Ovary (tissue), 9 donors: ENCODE measurements around the gene URM1. TPM values are rescaled to one million over a fixed set of nuclear protein-coding genes. Genes with fewer than 3 reads are reported as not detected.

Source experiments
- DNase-seq, 5 donors: peaks; one replicate each; pipeline ENCODE4 v3.0.0-alpha.2; 2019 to 2020
- H3K27ac ChIP-seq, 2 donors: fragments of 200-600 bp; one replicate each; pipeline versions ENCODE4 v1.5.1 to v1.8.0; 2019 to 2022
- H3K27me3 ChIP-seq: fragments of 200-600 bp; one replicate; pipeline ENCODE4 v1.8.0; 2022
- H3K36me3 ChIP-seq: fragments of 200-600 bp; sonication (generic); one replicate; pipeline ENCODE4 v1.5.1; 2019
- H3K4me1 ChIP-seq: one replicate; pipeline ENCODE4 v1.8.1; 2013; ENCODE audit warnings: mild to moderate bottlenecking, moderate library complexity; ENCODE audit not compliant: insufficient read depth
- H3K4me3 ChIP-seq: fragments of 200-600 bp; sonication (generic); one replicate; pipeline ENCODE4 v1.5.1; 2017
- H3K9me3 ChIP-seq, 2 donors: fragments of 200-600 bp in 1 of 2; sonication (generic) in 1 of 2; one replicate each; pipeline versions ENCODE4 v1.5.1 to v1.8.1; 2013 to 2019; ENCODE audit warnings: mild to moderate bottlenecking in 1 of 2, moderate library complexity in 1 of 2
- EP300 ChIP-seq: sonication (generic); formaldehyde crosslinking; IDR thresholded peaks from one replicate; pipeline ENCODE4 v1.6.1; 2017; ENCODE audit warnings: antibody characterized with exemption
- POLR2A ChIP-seq: fragments of 450-650 bp; IDR thresholded peaks from one replicate; pipeline ENCODE4 v1.6.1; 2017; ENCODE audit warnings: antibody characterized with exemption, mild to moderate bottlenecking, moderate library complexity
- WGBS, 3 donors: extraction: QIAGEN DNeasy Blood & Tissue Kit in 1 of 3; methylation state at CpG; one replicate each; pipeline versions ENCODE4 v1.1.5 to v1.1.7; 2013 to 2017; 5-methylcytosine and 5-hydroxymethylcytosine counted together
- intact Hi-C, 4 donors: fragments of 100-400 bp; cut with DNase I; formaldehyde crosslinking; loops; one replicate each; pipeline versions ENCODE4 v1.11.0 to v1.15.1; 2022 to 2023
- polyA plus RNA-seq, 2 donors: library from polyadenylated mRNA; stranded (reverse); fragments of 200-250 nt in 1 of 2; fragments of 350-450 nt in 1 of 2; fragmentation: Illumina TruSeq in 1 of 2; extraction: RNeasy Lipid Tissue Mini Kit (QIAGEN cat#74804) in 1 of 2; gene quantifications; one replicate each; pipeline ENCODE4 v1.2.3, GENCODE V29; 2013 to 2014
- total RNA-seq, 7 donors: library from RNA; depleted of rRNA in 2 of 7; stranded (reverse); fragments of >200 nt in 2 of 7; fragmentation: NEBNext Ultra II Directional in 3 of 7; extraction: Animal tissue kit (Norgen Biotek cat#: 25700) in 3 of 7; gene quantifications; one replicate each; pipeline versions ENCODE4 v1.1.0 to v1.2.4, GENCODE V29; 2016 to 2023
- TF ChIP-seq, protein P1 (sequence below), 3 donors: fragments of 450-650 bp in 2 of 3; fragments of 200-600 bp in 1 of 3; IDR thresholded peaks; one replicate each; pipeline versions ENCODE4 v1.5.1 to v1.8.0; 2016 to 2022; ENCODE audit warnings: antibody characterized with exemption in 3 of 3, mild to moderate bottlenecking in 1 of 3
- donor health status: DM: no; HTN: no; CAD: no; lungs with moderate emphysema.
- donor health status: DM: no; HTN: no; CAD: no.
- donor health status: Bipolar disorder and iron deficiency.
- donor health status: DM: yes; HTN: yes; CAD: no.
- donor health status: DM: no; HTN: no; CAD: no.
- donor health status: DM: yes; HTN: yes; CAD: no.

The URM1 gene
- total and polyA plus RNA-seq, 9 donors: 20.5 to 51.4 (median 36.0) TPM

GRCh38 chr9:128343855-128344254 is 27.3 kb upstream of the URM1 start:
- WGBS, 3 donors: 96 to 99% (median 97%) methylated on average over 4 of the region's 4 CpGs
- H3K36me3 ChIP-seq: no peaks in the 10 kb centered on the region
- intact Hi-C loops: no loop called here

DNA sequence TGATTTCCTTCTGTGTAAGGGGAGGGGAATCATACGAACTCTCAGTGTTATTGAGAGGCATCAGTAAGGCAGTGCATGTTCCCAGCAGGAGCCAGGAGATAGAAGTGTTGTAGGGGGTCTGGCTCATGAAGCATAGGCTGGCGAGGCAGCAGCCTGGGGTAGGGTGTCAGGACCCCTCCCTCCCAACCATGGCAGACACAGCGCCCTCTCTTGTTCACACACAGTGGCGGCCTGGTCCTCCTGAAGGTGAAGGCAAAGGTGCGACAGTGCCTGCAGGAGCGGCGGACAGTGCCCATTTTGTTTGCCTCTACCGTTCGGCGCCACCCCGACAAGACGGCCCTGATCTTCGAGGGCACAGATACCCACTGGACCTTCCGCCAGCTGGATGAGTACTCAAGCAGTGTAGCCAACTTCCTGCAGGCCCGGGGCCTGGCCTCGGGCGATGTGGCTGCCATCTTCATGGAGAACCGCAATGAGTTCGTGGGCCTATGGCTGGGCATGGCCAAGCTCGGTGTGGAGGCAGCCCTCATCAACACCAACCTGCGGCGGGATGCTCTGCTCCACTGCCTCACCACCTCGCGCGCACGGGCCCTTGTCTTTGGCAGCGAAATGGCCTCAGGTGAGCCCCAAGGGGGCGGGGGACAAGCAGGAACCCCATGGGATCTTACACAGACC is 26.1 kb upstream of the URM1 start:
- TF ChIP-seq EP300 (no peak), POLR2A (no peak)
- TF ChIP-seq, protein P1, sequence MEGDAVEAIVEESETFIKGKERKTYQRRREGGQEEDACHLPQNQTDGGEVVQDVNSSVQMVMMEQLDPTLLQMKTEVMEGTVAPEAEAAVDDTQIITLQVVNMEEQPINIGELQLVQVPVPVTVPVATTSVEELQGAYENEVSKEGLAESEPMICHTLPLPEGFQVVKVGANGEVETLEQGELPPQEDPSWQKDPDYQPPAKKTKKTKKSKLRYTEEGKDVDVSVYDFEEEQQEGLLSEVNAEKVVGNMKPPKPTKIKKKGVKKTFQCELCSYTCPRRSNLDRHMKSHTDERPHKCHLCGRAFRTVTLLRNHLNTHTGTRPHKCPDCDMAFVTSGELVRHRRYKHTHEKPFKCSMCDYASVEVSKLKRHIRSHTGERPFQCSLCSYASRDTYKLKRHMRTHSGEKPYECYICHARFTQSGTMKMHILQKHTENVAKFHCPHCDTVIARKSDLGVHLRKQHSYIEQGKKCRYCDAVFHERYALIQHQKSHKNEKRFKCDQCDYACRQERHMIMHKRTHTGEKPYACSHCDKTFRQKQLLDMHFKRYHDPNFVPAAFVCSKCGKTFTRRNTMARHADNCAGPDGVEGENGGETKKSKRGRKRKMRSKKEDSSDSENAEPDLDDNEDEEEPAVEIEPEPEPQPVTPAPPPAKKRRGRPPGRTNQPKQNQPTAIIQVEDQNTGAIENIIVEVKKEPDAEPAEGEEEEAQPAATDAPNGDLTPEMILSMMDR (IDR thresholded peaks at IDR 0.05): no peak
- Histone ChIP-seq H3K4me1 (peaks cover 4% of the 10 kb centered on the region), H3K36me3 (no peaks in the 10 kb centered on the region), H3K27ac (no peak overlapping the region), H3K4me3 (no peak overlapping the region), H3K9me3 (no peaks in the 10 kb centered on the region), H3K27me3 (no peaks in the 10 kb centered on the region)
- WGBS, 3 donors: 91 to 95% (median 92%) methylated on average over 27 to 28 of the region's 28 CpGs
- DNase-seq: no peak
- intact Hi-C loops: no loop called here

More at GRCh38 chr9:128343855-128344254, 27.3 kb upstream of the URM1 start:
- Histone ChIP-seq H3K4me3 (no peak overlapping the region), H3K4me1 (peaks cover 4% of the 10 kb centered on the region), H3K27me3 (no peaks in the 10 kb centered on the region), H3K9me3 (no peaks in the 10 kb centered on the region), H3K27ac (no peak overlapping the region)
- no peak for DNase-seq
- TF ChIP-seq, protein P1 (IDR thresholded peaks at IDR 0.05): no peak
- TF ChIP-seq EP300 (no peak), POLR2A (no peak)

GRCh38 chr9:128349125-128349524 is 22.0 kb upstream of the URM1 start:
- no peak for TF ChIP-seq EP300
- TF ChIP-seq POLR2A: no peak
- TF ChIP-seq, protein P1 (IDR thresholded peaks at IDR 0.05): no peak
- intact Hi-C loops: no loop called here
- Histone ChIP-seq H3K27me3 (no peaks in the 10 kb centered on the region), H3K4me1 (no peaks in the 10 kb centered on the region), H3K36me3 (no peaks in the 10 kb centered on the region), H3K4me3 (no peak overlapping the region), H3K27ac (no peak overlapping the region), H3K9me3 (no peaks in the 10 kb centered on the region)
- no peak for DNase-seq
- whole genome bisulfite sequencing, 3 donors: 83 to 93% (median 90%) methylated on average over 2 of the region's 2 CpGs

GRCh38 chr9:128349772-128350171 is 21.4 kb upstream of the URM1 start:
- intact Hi-C loops: no loop called here
- H3K36me3 ChIP-seq: no peaks in the 10 kb centered on the region

More at GRCh38 chr9:128349772-128350171, 21.4 kb upstream of the URM1 start:
- H3K4me1 ChIP-seq: no peaks in the 10 kb centered on the region
- no peaks in the 10 kb centered on the region for H3K27me3 ChIP-seq
- WGBS, 3 donors: 87 to 97% (median 92%) methylated on average over 6 of the region's 6 CpGs
- H3K27ac ChIP-seq: no peak overlapping the region
- TF ChIP-seq, protein P1 (IDR thresholded peaks at IDR 0.05): no peak
- TF ChIP-seq POLR2A (no peak), EP300 (no peak)
- H3K4me3 ChIP-seq: no peak overlapping the region
- DNase-seq: no peak
- no peaks in the 10 kb centered on the region for H3K9me3 ChIP-seq
